Keratinocyte (primary cell): ENCODE data around the gene SLC39A11. TPM values are rescaled to one million over a fixed set of nuclear protein-coding genes. Genes with fewer than 3 reads are reported as not detected.

ENCODE experiments used
- DNase-seq: peaks from one replicate; pipeline ENCODE4 v3.0.0-alpha.2; 2011; ENCODE audit warnings: low read depth, missing footprints, low spot score
- FAIRE-seq: peaks from 2 replicates; lab custom pipeline; 2011; peaks lifted over from hg19 to GRCh38; lab: Jason Lieb, UNC
- H2AFZ ChIP-seq: 2 replicates; pipeline ENCODE4 v1.6.0; 2012; ENCODE audit warnings: low read length, control low read depth, inconsistent platforms; ENCODE audit not compliant: control insufficient read depth
- H3K27ac ChIP-seq: 2 replicates; pipeline ENCODE4 v1.5.1; 2011; ENCODE audit warnings: low read length; ENCODE audit not compliant: control insufficient read depth, insufficient read depth
- H3K27me3 ChIP-seq: 3 replicates; pipeline ENCODE4 v1.6.0; 2011; ENCODE audit warnings: low read length; ENCODE audit not compliant: control insufficient read depth, insufficient read depth; ENCODE audit errors: extremely low read depth
- H3K36me3 ChIP-seq, 2 experiments: 2 replicates in 1 of 2; 3 replicates in 1 of 2; pipeline ENCODE4 v1.5.1; 2011; ENCODE audit warnings: low read length in 2 of 2, mild to moderate bottlenecking in 1 of 2; ENCODE audit not compliant: control insufficient read depth in 2 of 2, insufficient read depth in 2 of 2; ENCODE audit errors: extremely low read depth in 1 of 2
- H3K4me1 ChIP-seq: 3 replicates; pipeline ENCODE4 v1.5.1; 2011; ENCODE audit warnings: low read length; ENCODE audit not compliant: control insufficient read depth, insufficient read depth; ENCODE audit errors: extremely low read depth
- H3K4me2 ChIP-seq: 3 replicates; pipeline ENCODE4 v1.6.0; 2011; ENCODE audit warnings: low read depth, low read length; ENCODE audit not compliant: control insufficient read depth, insufficient read depth; ENCODE audit errors: extremely low read depth
- H3K4me3 ChIP-seq, 3 experiments: fragments of 200-600 bp in 1 of 3; sonication (generic) in 1 of 3; 2 replicates in 2 of 3; 3 replicates in 1 of 3; pipeline ENCODE4 v1.5.1; 2011 to 2016; ENCODE audit warnings: low read length in 3 of 3, mild to moderate bottlenecking in 3 of 3, control low read depth in 2 of 3, inconsistent platforms in 1 of 3, low read depth in 1 of 3, mixed read lengths in 1 of 3, mixed run types in 1 of 3, moderate library complexity in 1 of 3; ENCODE audit not compliant: control insufficient read depth in 2 of 3, insufficient read depth in 2 of 3; ENCODE audit errors: extremely low read depth in 1 of 3
- H3K79me2 ChIP-seq: 2 replicates; pipeline ENCODE4 v1.6.0; 2012; ENCODE audit warnings: low read length; ENCODE audit not compliant: control insufficient read depth, insufficient read depth
- H3K9ac ChIP-seq: 3 replicates; pipeline ENCODE4 v1.6.0; 2011; ENCODE audit warnings: low read length; ENCODE audit not compliant: control insufficient read depth, insufficient read depth; ENCODE audit errors: extremely low read depth
- H3K9me1 ChIP-seq: 3 replicates; pipeline ENCODE4 v1.6.0; 2011; ENCODE audit warnings: low read length; ENCODE audit not compliant: control insufficient read depth, insufficient read depth; ENCODE audit errors: extremely low read depth
- H3K9me3 ChIP-seq: 2 replicates; pipeline ENCODE4 v1.5.1; 2012; ENCODE audit warnings: low read depth, low read length; ENCODE audit not compliant: control insufficient read depth
- H4K20me1 ChIP-seq: 3 replicates; pipeline ENCODE4 v1.6.0; 2011; ENCODE audit warnings: low read length; ENCODE audit not compliant: control insufficient read depth, insufficient read depth; ENCODE audit errors: extremely low read depth
- CTCF ChIP-seq, 3 experiments: IDR thresholded peaks in 1 of 3; conservative IDR thresholded peaks in 1 of 3; optimal IDR thresholded peaks in 1 of 3; 2 replicates in 2 of 3; 3 replicates in 1 of 3; pipeline versions ENCODE3 to v1.5.1; 2011; ENCODE audit warnings: low read length in 3 of 3, mild to moderate bottlenecking in 3 of 3, moderate library complexity in 2 of 3, control low read depth in 1 of 3, inconsistent platforms in 1 of 3; ENCODE audit not compliant: insufficient read depth in 2 of 3; ENCODE audit errors: extremely low read depth in 1 of 3
- EZH2 ChIP-seq: IDR thresholded peaks from one replicate; pipeline ENCODE4 v1.6.1; 2012; ENCODE audit warnings: inconsistent platforms, mild to moderate bottlenecking, low read length, moderate library complexity
- dilution Hi-C: fragments of 300-500 bp; cut with MboI; formaldehyde crosslinking; loops from one replicate; pipeline ENCODE4 v1.7.0; 2020; ENCODE audit warnings: low sequenced_read_pairs; ENCODE audit not compliant: extremely low pct_ligation_motif_present
- polyA plus RNA-seq, 5 experiments: library from polyadenylated mRNA; depleted of rRNA in 3 of 5; stranded (reverse) in 3 of 5; stranded (forward) in 1 of 5; unstranded in 1 of 5; fragments of >200 nt; gene quantifications; 1 replicate in 1 of 5; 2 replicates in 3 of 5; 3 replicates in 1 of 5; pipeline versions ENCODE4 v1.2.1 to v1.2.3, GENCODE V29; 2011 to 2012; ENCODE audit warnings: missing spikeins in 2 of 5, low read depth in 1 of 5, low replicate concordance in 1 of 5

SLC39A11 gene
- polyA plus RNA-seq, 1 donor (not counting 4 experiments of a cell fraction or from before 2014, with no cell fraction given), result 11.5 TPM

- Histone ChIP-seq H3K9me1 (no peaks in the 10 kb centered on the region), H3K79me2 (no peaks in the 10 kb centered on the region), H3K36me3 (no peaks in the 10 kb centered on the region), H3K27me3 (no peaks in the 10 kb centered on the region), H3K4me3 (no peak overlapping the region), H3K4me1 (no peaks in the 10 kb centered on the region), H3K9ac (no peak overlapping the region), H3K9me3 (no peaks in the 10 kb centered on the region), H4K20me1 (no peaks in the 10 kb centered on the region), H3K4me2 (no peak overlapping the region), H2AFZ (no peak overlapping the region), H3K27ac (no peak overlapping the region)
- dilution Hi-C loops, result no loop called here
- no peak for DNase-seq
- FAIRE-seq, result no peak
- no peak for TF ChIP-seq EZH2
- no peak for TF ChIP-seq CTCF (optimal IDR thresholded peaks at IDR 0.05 in 1 of 3, IDR thresholded peaks at IDR 0.05 in 1 of 3, conservative IDR thresholded peaks at IDR 0.05 in 1 of 3; ENCODE audit: extremely low read depth in 1 of 3, insufficient read depth in 2 of 3, low read length in 3 of 3)
Observed at GRCh38 chr17:73138541-73139138, 46.2 kb upstream of the SLC39A11 start.

- TF ChIP-seq CTCF (optimal IDR thresholded peaks at IDR 0.05 in 1 of 3, IDR thresholded peaks at IDR 0.05 in 1 of 3, conservative IDR thresholded peaks at IDR 0.05 in 1 of 3; ENCODE audit: extremely low read depth in 1 of 3, insufficient read depth in 2 of 3, low read length in 3 of 3), result no peak
- TF ChIP-seq EZH2, result no peak
- DNase-seq (no peak), FAIRE-seq (no peak)
- Histone ChIP-seq H4K20me1 (no peaks in the 10 kb centered on the region), H3K4me2 (no peak overlapping the region), H3K36me3 (no peaks in the 10 kb centered on the region), H3K27ac (no peak overlapping the region), H3K4me1 (no peaks in the 10 kb centered on the region), H3K9me1 (no peaks in the 10 kb centered on the region), H2AFZ (no peak overlapping the region), H3K27me3 (no peaks in the 10 kb centered on the region), H3K79me2 (no peaks in the 10 kb centered on the region), H3K9ac (no peak overlapping the region), H3K9me3 (no peaks in the 10 kb centered on the region), H3K4me3 (no peak overlapping the region)
- dilution Hi-C loops, result no loop called here
Observed at GRCh38 chr17:73137376-73137775, 44.9 kb upstream of the SLC39A11 start.
